SKM-1 treated with dmso at 0.1 percent for 144 hours (cell line): Measurements from ENCODE around the gene DNAH1.

Experiments
- DNase-seq: peaks from one replicate; lab custom pipeline; 2025; ENCODE audit not compliant: unreplicated experiment; lab: John Stamatoyannopoulos, UW

The DNAH1 gene

DNA sequence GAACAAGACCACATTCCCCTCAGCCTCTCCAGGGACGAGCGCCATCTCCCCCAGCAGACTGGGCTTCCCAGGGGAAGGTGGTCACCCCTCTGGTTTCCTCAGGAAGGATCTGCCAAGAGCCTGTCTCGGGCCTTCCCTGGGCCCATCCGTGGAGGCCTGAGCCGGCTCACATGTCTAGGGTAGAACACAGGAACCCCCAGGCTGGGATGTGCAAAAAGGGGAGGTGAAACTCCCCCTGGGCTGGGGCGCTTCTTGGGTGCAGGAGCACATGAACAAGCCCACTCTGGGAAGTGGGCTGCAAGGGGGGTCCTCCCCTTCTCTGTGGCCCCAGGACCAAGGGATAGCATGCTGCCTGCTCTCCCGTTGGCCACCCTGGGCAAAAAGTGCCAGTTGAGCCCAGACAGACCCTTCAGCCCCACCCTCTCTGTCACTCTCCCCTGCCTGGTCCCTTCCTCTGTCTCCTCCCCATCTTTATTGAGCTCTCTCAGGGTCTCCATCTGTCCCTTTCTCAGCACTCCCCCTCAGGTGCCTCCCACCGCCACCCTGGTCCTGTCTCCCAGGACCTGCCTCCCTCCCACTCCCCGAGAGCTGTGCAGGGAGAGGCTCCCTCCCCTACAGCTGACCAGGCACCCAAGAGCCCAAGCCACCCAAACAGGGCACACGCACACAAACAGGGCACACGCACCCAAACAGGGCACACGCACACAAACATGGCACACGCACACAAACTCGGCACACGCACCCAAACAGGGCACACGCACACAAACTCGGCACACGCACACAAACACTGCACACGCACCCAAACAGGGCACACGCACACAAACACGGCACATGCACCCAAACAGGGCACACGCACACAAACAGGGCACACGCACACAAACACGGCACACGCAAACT, 127.9 kb downstream of the DNAH1 start:
- no peak for DNase-seq

DNA sequence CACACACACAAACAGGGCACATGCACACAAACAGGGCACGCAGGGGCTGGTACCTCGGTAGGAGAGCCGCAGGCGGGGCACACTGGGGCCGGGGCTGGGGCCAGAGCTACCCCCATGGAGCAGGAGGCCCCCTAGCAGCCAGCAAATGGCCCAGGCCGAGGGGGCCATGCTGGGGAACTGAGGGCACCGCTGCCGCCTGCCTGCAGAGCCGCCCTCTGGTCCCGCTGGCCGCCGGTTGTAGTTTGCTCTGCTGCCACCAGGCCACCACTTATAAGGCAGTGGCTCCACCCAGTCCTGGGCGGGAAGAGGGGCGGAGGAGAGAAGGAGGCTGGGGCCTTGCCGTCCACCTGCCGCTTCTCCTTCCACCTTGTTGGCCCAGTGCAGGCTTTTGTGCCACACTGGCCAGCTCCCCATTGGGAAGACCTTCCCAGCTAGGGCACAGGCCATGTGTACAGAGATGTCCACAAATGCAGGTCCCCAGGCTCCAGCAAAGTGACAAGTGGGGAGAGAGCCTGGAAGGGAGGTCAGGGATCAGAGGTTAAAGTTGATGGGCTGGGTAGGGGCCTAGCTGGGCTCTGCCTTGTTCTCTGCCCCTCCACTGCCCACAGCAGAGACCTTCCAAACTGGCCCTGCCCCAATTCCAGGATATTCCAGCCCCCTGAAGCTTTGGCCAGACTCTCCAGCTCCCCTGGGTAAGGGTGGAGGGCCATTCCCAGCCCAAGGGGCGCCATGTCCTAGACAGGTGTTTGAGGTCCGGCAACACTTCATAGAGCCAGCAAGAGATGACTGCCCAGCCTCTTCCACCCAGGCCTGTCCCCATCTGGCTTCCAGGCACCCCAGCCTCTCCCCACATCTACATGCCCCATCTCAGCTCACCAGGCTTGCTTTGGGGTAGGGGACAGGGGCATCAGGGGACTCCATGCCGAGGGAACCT, 129.0 kb downstream of the DNAH1 start, which contains the start of gene SEMA3G:
Gene SEMA3G (minus strand): TSS at position 244 of the 934 bp plus-strand sequence. CDS start 76 bp downstream, at position 168.
- DNase-seq, result peak; percentile 74

DNA sequence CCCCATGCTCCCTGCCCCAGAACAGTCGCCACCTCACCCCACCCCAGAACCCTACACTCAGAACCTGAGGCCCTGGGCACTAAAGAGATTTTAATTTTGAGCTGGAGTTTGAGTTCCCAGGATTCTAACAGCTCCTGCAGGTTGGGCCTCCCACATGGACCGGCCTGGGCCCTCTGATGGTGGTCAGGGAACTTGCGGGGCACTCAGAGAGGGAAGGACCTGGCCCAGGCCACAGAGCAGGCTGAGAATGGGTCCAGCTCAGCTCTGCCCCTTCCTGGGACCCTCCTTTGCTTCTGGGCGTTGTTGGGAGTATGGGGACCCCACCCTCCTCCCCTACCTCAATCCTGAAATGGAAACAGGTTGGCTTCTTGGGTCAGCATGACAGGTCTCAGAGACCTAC, 129.9 kb downstream of the DNAH1 start:
- DNase-seq, result no peak

DNA sequence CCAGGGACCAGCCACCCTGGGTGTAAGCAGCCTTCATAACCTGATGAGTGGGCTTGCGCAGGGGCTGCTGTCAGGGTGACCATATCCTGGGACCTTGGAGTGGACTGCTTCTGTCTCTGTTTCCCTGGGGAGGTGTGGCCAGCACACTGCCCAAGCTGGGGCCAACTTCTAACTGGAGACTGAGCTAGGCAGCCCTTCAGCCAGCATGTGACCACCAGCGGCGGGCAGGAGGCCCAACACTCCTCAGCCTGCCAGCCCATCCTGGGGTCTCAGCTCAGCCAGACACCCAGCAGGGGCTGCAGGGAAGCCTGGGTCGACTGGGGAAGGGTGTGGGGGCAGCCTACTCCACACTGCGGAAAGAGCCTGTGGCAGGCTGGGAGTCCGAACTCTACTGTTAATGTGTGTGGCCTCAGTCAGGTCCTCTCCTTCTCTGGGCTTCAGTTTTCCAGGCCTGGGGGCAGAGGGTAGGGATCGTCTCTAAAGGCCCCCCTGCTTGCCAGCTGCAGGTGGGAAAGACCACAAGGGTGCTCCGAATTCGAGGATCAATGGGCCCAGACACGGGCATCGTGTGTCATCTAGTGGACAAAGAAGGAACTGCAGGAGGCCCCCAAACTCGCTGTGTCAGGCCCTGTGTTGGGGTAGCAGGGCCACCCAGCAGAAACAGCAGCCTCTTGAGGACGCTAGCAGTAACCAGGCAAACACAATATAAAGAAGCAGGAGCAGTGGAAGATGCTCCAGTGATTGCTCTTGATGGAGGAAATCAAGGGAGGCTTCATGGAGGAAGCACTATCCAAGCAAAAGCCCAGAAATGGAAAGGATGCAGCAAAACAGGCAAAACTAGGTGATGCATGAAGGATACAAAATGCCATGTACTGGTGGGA, 130.8 kb downstream of the DNAH1 start:
- peak; percentile 32 for DNase-seq

DNA sequence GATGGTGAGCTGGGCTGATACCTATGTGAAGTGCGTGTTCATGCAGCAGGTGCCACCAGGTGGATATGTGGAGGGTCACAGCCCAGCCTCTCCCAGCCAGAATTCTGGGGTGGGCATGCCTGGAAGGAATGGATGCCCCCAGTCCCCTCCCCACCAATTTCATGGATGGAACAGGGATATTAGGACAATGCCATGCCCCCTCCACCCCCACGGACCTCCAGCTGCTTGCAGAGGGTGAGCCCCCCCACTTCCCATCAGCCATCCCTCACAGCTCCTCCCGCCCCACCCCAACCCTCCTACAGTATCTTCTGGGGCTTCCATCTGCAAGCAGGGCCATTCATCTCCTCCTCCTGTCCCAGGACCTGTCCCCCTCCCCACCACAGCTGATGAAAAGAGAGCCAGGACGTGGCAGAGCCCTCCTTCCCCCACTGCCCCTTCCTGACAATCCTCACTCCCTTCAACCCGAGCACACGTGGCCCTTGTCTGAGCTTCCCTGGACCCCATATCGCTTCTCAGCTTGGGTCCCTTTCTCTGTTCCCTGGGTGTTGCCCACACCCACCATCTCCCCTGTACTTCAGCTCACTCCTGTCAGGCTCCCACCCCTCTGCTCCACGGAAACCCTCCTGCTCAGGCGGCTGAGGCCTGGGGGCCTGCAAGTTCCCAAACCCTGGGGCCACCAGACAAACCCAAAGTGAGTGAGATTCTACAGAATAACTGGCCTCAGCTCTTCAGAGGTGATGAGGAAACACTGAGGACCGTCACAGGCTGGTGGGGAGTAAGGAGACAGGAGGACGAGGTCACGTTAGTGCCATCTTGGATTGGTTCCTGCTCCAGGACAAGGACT, 131.6 kb downstream of the DNAH1 start:
- no peak for DNase-seq
